ENCODE results near the gene ACADS.

ACADS gene

GRCh38 chr12:120733574-120733973 lies 7.9 kb downstream of the ACADS start:
- no peak for DNase-seq

- DNase-seq: no peak
These were observed 8.6 kb downstream of the ACADS start for GRCh38 chr12:120734210-120734609.

GRCh38 chr12:120735181-120735580 lies 9.6 kb downstream of the ACADS start:
- DNase-seq: no peak

GRCh38 chr12:120736404-120737331 lies 11.0 kb downstream of the ACADS start:
- no peak for DNase-seq

- DNase-seq: no peak
These were observed 12.1 kb downstream of the ACADS start for GRCh38 chr12:120737557-120738251.

- DNase-seq: no peak
These were observed 12.8 kb downstream of the ACADS start for GRCh38 chr12:120738252-120739030.

- no peak for DNase-seq
These were observed 13.6 kb downstream of the ACADS start for GRCh38 chr12:120739031-120739762.

GRCh38 chr12:120739821-120740613 lies 14.4 kb downstream of the ACADS start:
- no peak for DNase-seq

- DNase-seq: no peak
These were observed 15.2 kb downstream of the ACADS start for GRCh38 chr12:120740871-120741270.

- no peak for DNase-seq
These were observed 16.1 kb downstream of the ACADS start for GRCh38 chr12:120741476-120742421.

GRCh38 chr12:120744922-120745493 lies 19.4 kb downstream of the ACADS start:
- no peak for DNase-seq

GRCh38 chr12:120748242-120748641 lies 22.6 kb downstream of the ACADS start:
- DNase-seq: no peak

- no peak for DNase-seq
These were observed 23.6 kb downstream of the ACADS start for GRCh38 chr12:120749256-120749655.

- no peak for DNase-seq
These were observed 25.2 kb downstream of the ACADS start for GRCh38 chr12:120750806-120751205.

- DNase-seq: no peak
These were observed 25.8 kb downstream of the ACADS start for GRCh38 chr12:120751389-120751788.

- no peak for DNase-seq
These were observed 29.2 kb downstream of the ACADS start for GRCh38 chr12:120754792-120755191.

GRCh38 chr12:120755269-120755668 lies 29.6 kb downstream of the ACADS start:
- DNase-seq: no peak

GRCh38 chr12:120757226-120757742 lies 31.7 kb downstream of the ACADS start:
- no peak for DNase-seq

GRCh38 chr12:120757949-120758348 lies 32.3 kb downstream of the ACADS start:
- DNase-seq: no peak
